Smooth muscle cell (in vitro differentiated cells): Measurements from ENCODE around the gene PTH. TPM values are rescaled to one million over a fixed set of nuclear protein-coding genes. Genes with fewer than 3 reads are reported as not detected.

Experiments
- DNase-seq: peaks from one replicate; lab custom pipeline; 2025; ENCODE audit not compliant: unreplicated experiment; lab: John Stamatoyannopoulos, UW
- H2AFZ ChIP-seq: fragments of 200-600 bp; sonication (generic); 2 replicates; pipeline ENCODE4 v1.6.0; 2016; ENCODE audit warnings: antibody characterized with exemption, low read depth, mild to moderate bottlenecking
- H3F3A ChIP-seq: fragments of 200-600 bp; sonication (generic); 2 replicates; pipeline ENCODE4 v1.6.0; 2017; ENCODE audit warnings: antibody characterized with exemption, low read depth
- H3K27ac ChIP-seq: fragments of 200-600 bp; sonication (generic); 2 replicates; pipeline ENCODE4 v1.5.1; 2016; ENCODE audit warnings: low read depth, mild to moderate bottlenecking
- H3K27me3 ChIP-seq: fragments of 200-600 bp; sonication (generic); 2 replicates; pipeline ENCODE4 v1.6.1; 2016; ENCODE audit warnings: low read depth, mild to moderate bottlenecking
- H3K36me3 ChIP-seq: fragments of 200-600 bp; sonication (generic); 2 replicates; pipeline ENCODE4 v1.5.1; 2016; ENCODE audit warnings: low read depth
- H3K4me1 ChIP-seq: fragments of 200-600 bp; sonication (generic); 2 replicates; pipeline ENCODE4 v1.5.1; 2016; ENCODE audit warnings: low read depth
- H3K4me2 ChIP-seq: fragments of 200-600 bp; sonication (generic); 2 replicates; pipeline ENCODE4 v1.6.0; 2016; ENCODE audit warnings: mild to moderate bottlenecking
- H3K4me3 ChIP-seq: fragments of 200-600 bp; sonication (generic); 2 replicates; pipeline ENCODE4 v1.5.1; 2016; ENCODE audit warnings: mild to moderate bottlenecking
- H3K79me2 ChIP-seq: fragments of 200-600 bp; sonication (generic); 2 replicates; pipeline ENCODE4 v1.6.0; 2016; ENCODE audit warnings: low read depth, mild to moderate bottlenecking
- H3K9ac ChIP-seq: fragments of 200-600 bp; sonication (generic); 2 replicates; pipeline ENCODE4 v1.6.0; 2016; ENCODE audit warnings: low read depth
- H3K9me3 ChIP-seq: fragments of 200-600 bp; sonication (generic); replicated peaks from 2 replicates; pipeline ENCODE4 v1.5.1; 2016; ENCODE audit warnings: low read depth
- H4K20me1 ChIP-seq: fragments of 200-600 bp; sonication (generic); 2 replicates; pipeline ENCODE4 v1.6.0; 2016; ENCODE audit warnings: low read depth
- WGBS: methylation state at CpG from one replicate; pipeline ENCODE4 v1.1.7; 2016; ENCODE audit warnings: low lambda C conversion rate; 5-methylcytosine and 5-hydroxymethylcytosine counted together
- polyA plus RNA-seq: library from polyadenylated mRNA; unstranded; fragments of >200 nt; fragmentation: Nextera tagmentation; extraction: Ambion mirVana; gene quantifications from 2 replicates; pipeline ENCODE4 v1.2.1, GENCODE V29; 2016
- total RNA-seq: library from RNA; depleted of rRNA; stranded (reverse); fragments of >200 nt; gene quantifications from 2 replicates; pipeline ENCODE4 v1.2.3, GENCODE V29; 2014
- TF ChIP-seq, protein P1 (sequence below): fragments of 200-600 bp; sonication (generic); IDR thresholded peaks from 2 replicates; pipeline ENCODE4 v1.5.1; 2017; ENCODE audit warnings: borderline replicate concordance, mild to moderate bottlenecking, antibody characterized with exemption; ENCODE audit not compliant: insufficient read depth, poor library complexity, severe bottlenecking

The PTH gene
- total and polyA plus RNA-seq, 2 experiments from 2014 or later = not detected

DNA sequence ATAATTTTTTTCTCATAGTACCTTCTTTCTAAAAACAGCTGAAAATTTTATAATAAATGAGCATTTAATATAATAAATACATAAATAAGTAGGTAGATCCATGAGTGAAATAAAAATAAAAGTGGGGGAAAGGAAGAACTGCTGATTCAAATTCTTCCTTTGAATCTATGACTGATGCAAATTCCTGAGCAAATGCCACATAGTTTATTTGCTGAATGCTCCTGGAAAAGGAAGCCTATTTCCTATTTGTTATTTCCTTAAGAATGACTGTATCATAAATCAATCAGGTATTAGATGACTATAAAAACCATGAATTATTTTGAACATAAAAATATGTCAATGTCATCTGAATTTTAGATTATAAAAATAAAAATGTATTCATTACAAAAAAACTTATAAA, 49.4 kb downstream of the PTH start:
- Histone ChIP-seq H3K27me3 (no peaks in the 10 kb centered on the region), H3K4me2 (no peak overlapping the region), H3K79me2 (peaks cover 88% of the 10 kb centered on the region), H4K20me1 (peaks cover 86% of the 10 kb centered on the region), H3F3A (no peaks in the 10 kb centered on the region), H3K9ac (no peak overlapping the region), H3K4me3 (no peak overlapping the region), H3K36me3 (no peaks in the 10 kb centered on the region), H2AFZ (no peak overlapping the region), H3K9me3 (no peaks in the 10 kb centered on the region), H3K4me1 (peaks cover 8% of the 10 kb centered on the region), H3K27ac (no peak overlapping the region)
- DNase-seq = no peak
- TF ChIP-seq, protein P1, sequence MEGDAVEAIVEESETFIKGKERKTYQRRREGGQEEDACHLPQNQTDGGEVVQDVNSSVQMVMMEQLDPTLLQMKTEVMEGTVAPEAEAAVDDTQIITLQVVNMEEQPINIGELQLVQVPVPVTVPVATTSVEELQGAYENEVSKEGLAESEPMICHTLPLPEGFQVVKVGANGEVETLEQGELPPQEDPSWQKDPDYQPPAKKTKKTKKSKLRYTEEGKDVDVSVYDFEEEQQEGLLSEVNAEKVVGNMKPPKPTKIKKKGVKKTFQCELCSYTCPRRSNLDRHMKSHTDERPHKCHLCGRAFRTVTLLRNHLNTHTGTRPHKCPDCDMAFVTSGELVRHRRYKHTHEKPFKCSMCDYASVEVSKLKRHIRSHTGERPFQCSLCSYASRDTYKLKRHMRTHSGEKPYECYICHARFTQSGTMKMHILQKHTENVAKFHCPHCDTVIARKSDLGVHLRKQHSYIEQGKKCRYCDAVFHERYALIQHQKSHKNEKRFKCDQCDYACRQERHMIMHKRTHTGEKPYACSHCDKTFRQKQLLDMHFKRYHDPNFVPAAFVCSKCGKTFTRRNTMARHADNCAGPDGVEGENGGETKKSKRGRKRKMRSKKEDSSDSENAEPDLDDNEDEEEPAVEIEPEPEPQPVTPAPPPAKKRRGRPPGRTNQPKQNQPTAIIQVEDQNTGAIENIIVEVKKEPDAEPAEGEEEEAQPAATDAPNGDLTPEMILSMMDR = no peak

DNA sequence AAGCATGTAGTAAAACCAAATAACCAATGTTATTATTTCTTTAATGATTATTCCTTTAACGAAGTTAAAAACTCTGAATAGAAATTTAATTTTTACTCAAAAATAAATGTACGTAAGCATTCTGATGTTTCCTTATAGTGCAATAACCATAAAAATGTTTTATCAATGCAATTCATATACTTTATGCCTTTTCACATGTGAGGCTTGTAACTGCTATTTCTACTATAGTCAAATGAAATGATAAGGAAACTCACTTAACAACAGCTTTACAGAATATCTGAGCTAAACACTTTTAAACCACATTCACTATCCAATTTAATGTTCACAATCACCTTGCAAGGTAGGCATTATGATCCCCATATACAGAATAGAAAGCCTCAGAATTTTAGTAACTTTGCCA, 50.2 kb downstream of the PTH start:
- Histone ChIP-seq H3K36me3 (no peaks in the 10 kb centered on the region), H3K9me3 (no peaks in the 10 kb centered on the region), H2AFZ (no peak overlapping the region), H3K79me2 (peaks cover 83% of the 10 kb centered on the region), H4K20me1 (peaks cover 84% of the 10 kb centered on the region), H3F3A (no peaks in the 10 kb centered on the region), H3K27ac (no peak overlapping the region), H3K4me3 (no peak overlapping the region), H3K27me3 (no peaks in the 10 kb centered on the region), H3K9ac (no peak overlapping the region), H3K4me2 (no peak overlapping the region), H3K4me1 (peaks cover 12% of the 10 kb centered on the region)
- TF ChIP-seq, protein P1 = no peak
- 98% methylated on average over 2 of the region's 2 CpGs for WGBS
- DNase-seq = no peak

Other genes with a start within 250 kb of the PTH start
- 24.5 and 27.2 TPM in 2 replicates for gene BMAL1, start 218.2 kb downstream of the PTH start, total RNA-seq
- gene BMAL1, start 218.2 kb downstream of the PTH start, polyA plus RNA-seq = 9.9 and 21.2 TPM in 2 replicates
- gene BTBD10, start 32.8 kb downstream of the PTH start, total RNA-seq = 48.5 and 56.0 TPM in 2 replicates
- 22.3 and 40.5 TPM in 2 replicates for gene BTBD10, start 32.8 kb downstream of the PTH start, polyA plus RNA-seq
- 64.9 and 76.4 TPM in 2 replicates for gene FAR1, start 172.7 kb upstream of the PTH start, total RNA-seq
- gene FAR1, start 172.7 kb upstream of the PTH start, polyA plus RNA-seq = 16.3 and 19.5 TPM in 2 replicates